Neural cell (in vitro differentiated cells): ENCODE measurements around the gene GHRH.

ENCODE experiments used
- EP300 ChIP-seq: fragments of 450-650 bp; conservative IDR thresholded peaks from 2 replicates; pipeline ENCODE4 v1.6.1; 2014; ENCODE audit warnings: antibody characterized with exemption, mild to moderate bottlenecking, moderate library complexity; ENCODE audit not compliant: poor library complexity, severe bottlenecking
- EZH2 ChIP-seq: fragments of 200-600, 300-800 bp; shearing (Covaris generic), sonication (generic); IDR thresholded peaks from 2 replicates; pipeline ENCODE4 v1.6.1; 2014; ENCODE audit warnings: antibody characterized with exemption, low read length, borderline replicate concordance, mild to moderate bottlenecking; ENCODE audit not compliant: insufficient read depth, poor library complexity, severe bottlenecking
- MXI1 ChIP-seq: fragments of 450-650 bp; conservative IDR thresholded peaks from 2 replicates; pipeline ENCODE4 v1.6.1; 2014; ENCODE audit warnings: antibody characterized with exemption, mild to moderate bottlenecking; ENCODE audit not compliant: poor library complexity, severe bottlenecking
- POLR2AphosphoS5 ChIP-seq: IDR thresholded peaks from 2 replicates; pipeline ENCODE4 v1.6.1; 2012
- RAD21 ChIP-seq: fragments of 450-650 bp; conservative IDR thresholded peaks from 2 replicates; pipeline ENCODE4 v1.6.1; 2014; ENCODE audit warnings: antibody characterized with exemption, mild to moderate bottlenecking, moderate library complexity
- SMC3 ChIP-seq: fragments of 450-650 bp; conservative IDR thresholded peaks from 2 replicates; pipeline ENCODE4 v1.6.1; 2014; ENCODE audit warnings: antibody characterized with exemption, mild to moderate bottlenecking, moderate library complexity; ENCODE audit not compliant: poor library complexity
- TAF1 ChIP-seq: IDR thresholded peaks from 2 replicates; pipeline ENCODE4 v1.6.1; 2012; ENCODE audit warnings: low read depth
- TF ChIP-seq, protein P1 (sequence below): fragments of 450-650 bp; IDR thresholded peaks from 2 replicates; pipeline ENCODE4 v1.5.1; 2014; ENCODE audit warnings: antibody characterized with exemption, mild to moderate bottlenecking, moderate library complexity; ENCODE audit not compliant: poor library complexity, severe bottlenecking
- TF ChIP-seq, protein P2 (sequence below): IDR thresholded peaks from 2 replicates; pipeline ENCODE4 v1.6.1; 2012; ENCODE audit warnings: borderline replicate concordance

DNA sequence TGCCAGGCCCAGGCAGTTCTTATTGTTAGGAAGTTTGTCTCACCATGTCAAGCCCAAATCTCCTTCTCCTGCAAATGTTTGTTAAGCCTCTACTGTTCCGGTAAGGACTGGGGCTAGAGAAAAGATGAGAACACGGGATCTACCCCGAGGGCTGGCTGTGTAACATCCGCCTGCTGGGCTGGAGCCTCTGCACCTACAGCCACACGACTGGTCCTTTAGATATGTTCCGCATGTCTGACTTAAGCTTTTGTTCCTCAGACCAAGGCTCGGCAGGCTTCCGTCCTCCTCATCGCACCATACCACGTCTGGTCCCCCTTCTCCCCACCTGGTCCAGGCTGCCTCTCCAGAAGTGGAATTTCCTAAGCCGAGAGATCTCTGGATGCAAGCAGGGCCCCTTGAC, 2.6 kb downstream of the GHRH start:
- TF ChIP-seq, protein P1, sequence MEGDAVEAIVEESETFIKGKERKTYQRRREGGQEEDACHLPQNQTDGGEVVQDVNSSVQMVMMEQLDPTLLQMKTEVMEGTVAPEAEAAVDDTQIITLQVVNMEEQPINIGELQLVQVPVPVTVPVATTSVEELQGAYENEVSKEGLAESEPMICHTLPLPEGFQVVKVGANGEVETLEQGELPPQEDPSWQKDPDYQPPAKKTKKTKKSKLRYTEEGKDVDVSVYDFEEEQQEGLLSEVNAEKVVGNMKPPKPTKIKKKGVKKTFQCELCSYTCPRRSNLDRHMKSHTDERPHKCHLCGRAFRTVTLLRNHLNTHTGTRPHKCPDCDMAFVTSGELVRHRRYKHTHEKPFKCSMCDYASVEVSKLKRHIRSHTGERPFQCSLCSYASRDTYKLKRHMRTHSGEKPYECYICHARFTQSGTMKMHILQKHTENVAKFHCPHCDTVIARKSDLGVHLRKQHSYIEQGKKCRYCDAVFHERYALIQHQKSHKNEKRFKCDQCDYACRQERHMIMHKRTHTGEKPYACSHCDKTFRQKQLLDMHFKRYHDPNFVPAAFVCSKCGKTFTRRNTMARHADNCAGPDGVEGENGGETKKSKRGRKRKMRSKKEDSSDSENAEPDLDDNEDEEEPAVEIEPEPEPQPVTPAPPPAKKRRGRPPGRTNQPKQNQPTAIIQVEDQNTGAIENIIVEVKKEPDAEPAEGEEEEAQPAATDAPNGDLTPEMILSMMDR = no peak
- no peak for TF ChIP-seq EZH2
- no peak for TF ChIP-seq SMC3
- TF ChIP-seq, protein P2, sequence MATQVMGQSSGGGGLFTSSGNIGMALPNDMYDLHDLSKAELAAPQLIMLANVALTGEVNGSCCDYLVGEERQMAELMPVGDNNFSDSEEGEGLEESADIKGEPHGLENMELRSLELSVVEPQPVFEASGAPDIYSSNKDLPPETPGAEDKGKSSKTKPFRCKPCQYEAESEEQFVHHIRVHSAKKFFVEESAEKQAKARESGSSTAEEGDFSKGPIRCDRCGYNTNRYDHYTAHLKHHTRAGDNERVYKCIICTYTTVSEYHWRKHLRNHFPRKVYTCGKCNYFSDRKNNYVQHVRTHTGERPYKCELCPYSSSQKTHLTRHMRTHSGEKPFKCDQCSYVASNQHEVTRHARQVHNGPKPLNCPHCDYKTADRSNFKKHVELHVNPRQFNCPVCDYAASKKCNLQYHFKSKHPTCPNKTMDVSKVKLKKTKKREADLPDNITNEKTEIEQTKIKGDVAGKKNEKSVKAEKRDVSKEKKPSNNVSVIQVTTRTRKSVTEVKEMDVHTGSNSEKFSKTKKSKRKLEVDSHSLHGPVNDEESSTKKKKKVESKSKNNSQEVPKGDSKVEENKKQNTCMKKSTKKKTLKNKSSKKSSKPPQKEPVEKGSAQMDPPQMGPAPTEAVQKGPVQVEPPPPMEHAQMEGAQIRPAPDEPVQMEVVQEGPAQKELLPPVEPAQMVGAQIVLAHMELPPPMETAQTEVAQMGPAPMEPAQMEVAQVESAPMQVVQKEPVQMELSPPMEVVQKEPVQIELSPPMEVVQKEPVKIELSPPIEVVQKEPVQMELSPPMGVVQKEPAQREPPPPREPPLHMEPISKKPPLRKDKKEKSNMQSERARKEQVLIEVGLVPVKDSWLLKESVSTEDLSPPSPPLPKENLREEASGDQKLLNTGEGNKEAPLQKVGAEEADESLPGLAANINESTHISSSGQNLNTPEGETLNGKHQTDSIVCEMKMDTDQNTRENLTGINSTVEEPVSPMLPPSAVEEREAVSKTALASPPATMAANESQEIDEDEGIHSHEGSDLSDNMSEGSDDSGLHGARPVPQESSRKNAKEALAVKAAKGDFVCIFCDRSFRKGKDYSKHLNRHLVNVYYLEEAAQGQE = no peak
- no peak for TF ChIP-seq MXI1
- no peak for TF ChIP-seq RAD21
- no peak for TF ChIP-seq POLR2AphosphoS5
- no peak for TF ChIP-seq TAF1
- no peak for TF ChIP-seq EP300
